A549 (cell line): Measurements from ENCODE around the gene PAM.

Experiments used
- CBX2 ChIP-seq: fragments of 200-600 bp; sonication (generic); IDR thresholded peaks from 2 replicates; pipeline ENCODE4 v1.6.1; 2016; ENCODE audit warnings: low read depth, mild to moderate bottlenecking, borderline replicate concordance
- EP300 ChIP-seq, 2 experiments: fragments of >200 bp; sonication (Bioruptor Twin); formaldehyde crosslinking; IDR thresholded peaks; 2 replicates in 1 of 2; 3 replicates in 1 of 2; pipeline ENCODE4 v1.6.1; 2016 to 2017
- KDM1A ChIP-seq: fragments of 200-600 bp; sonication (generic); IDR thresholded peaks from 2 replicates; pipeline ENCODE4 v1.6.1; 2016; ENCODE audit warnings: low read depth, mild to moderate bottlenecking
- NR3C1 ChIP-seq: fragments of >200 bp; sonication (Bioruptor Twin); formaldehyde crosslinking; IDR thresholded peaks from 3 replicates; pipeline ENCODE4 v1.6.1; 2017
- PHF8 ChIP-seq: fragments of 200-600 bp; sonication (generic); IDR thresholded peaks from 2 replicates; pipeline ENCODE4 v1.6.1; 2016; ENCODE audit warnings: low read depth, mild to moderate bottlenecking, antibody characterized with exemption, moderate library complexity, borderline replicate concordance
- RAD21 ChIP-seq, 2 experiments: fragments of >200 bp in 1 of 2; sonication (Bioruptor Twin) in 1 of 2; formaldehyde crosslinking in 1 of 2; IDR thresholded peaks in 1 of 2; conservative IDR thresholded peaks in 1 of 2; 2 replicates in 1 of 2; 3 replicates in 1 of 2; pipeline ENCODE4 v1.6.1; 2012 to 2018; ENCODE audit warnings: inconsistent platforms in 1 of 2
- RFX5 ChIP-seq: fragments of 450-650 bp; IDR thresholded peaks from 2 replicates; pipeline ENCODE4 v1.7.1; 2014; ENCODE audit warnings: antibody characterized with exemption, mild to moderate bottlenecking, moderate library complexity
- SREBF2 ChIP-seq: fragments of 450-650 bp; IDR thresholded peaks from 2 replicates; pipeline ENCODE4 v1.6.1; 2014; ENCODE audit warnings: mild to moderate bottlenecking, moderate library complexity
- USF2 ChIP-seq: fragments of 450-650 bp; IDR thresholded peaks from 2 replicates; pipeline ENCODE4 v1.6.1; 2014; ENCODE audit warnings: antibody characterized with exemption
- TF ChIP-seq, protein P1 (sequence below): fragments of >200 bp; sonication (Bioruptor Twin); formaldehyde crosslinking; IDR thresholded peaks from 3 replicates; pipeline ENCODE4 v1.5.1; 2016
- TF ChIP-seq, protein P2 (sequence below): fragments of 200-600 bp; sonication (generic); IDR thresholded peaks from 2 replicates; pipeline ENCODE4 v1.6.1; 2016; ENCODE audit warnings: antibody characterized with exemption, mild to moderate bottlenecking, moderate library complexity

- TF ChIP-seq SREBF2 (no peak), NR3C1 (no peak), CBX2 (no peak), EP300 (IDR thresholded peaks at IDR 0.05) (no peak), PHF8 (no peak), RAD21 (conservative IDR thresholded peaks at IDR 0.05 in 1 of 2, IDR thresholded peaks at IDR 0.05 in 1 of 2) (no peak), RFX5 (no peak), KDM1A (no peak), USF2 (no peak)
- TF ChIP-seq, protein P1, sequence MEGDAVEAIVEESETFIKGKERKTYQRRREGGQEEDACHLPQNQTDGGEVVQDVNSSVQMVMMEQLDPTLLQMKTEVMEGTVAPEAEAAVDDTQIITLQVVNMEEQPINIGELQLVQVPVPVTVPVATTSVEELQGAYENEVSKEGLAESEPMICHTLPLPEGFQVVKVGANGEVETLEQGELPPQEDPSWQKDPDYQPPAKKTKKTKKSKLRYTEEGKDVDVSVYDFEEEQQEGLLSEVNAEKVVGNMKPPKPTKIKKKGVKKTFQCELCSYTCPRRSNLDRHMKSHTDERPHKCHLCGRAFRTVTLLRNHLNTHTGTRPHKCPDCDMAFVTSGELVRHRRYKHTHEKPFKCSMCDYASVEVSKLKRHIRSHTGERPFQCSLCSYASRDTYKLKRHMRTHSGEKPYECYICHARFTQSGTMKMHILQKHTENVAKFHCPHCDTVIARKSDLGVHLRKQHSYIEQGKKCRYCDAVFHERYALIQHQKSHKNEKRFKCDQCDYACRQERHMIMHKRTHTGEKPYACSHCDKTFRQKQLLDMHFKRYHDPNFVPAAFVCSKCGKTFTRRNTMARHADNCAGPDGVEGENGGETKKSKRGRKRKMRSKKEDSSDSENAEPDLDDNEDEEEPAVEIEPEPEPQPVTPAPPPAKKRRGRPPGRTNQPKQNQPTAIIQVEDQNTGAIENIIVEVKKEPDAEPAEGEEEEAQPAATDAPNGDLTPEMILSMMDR = no peak
- TF ChIP-seq, protein P2, sequence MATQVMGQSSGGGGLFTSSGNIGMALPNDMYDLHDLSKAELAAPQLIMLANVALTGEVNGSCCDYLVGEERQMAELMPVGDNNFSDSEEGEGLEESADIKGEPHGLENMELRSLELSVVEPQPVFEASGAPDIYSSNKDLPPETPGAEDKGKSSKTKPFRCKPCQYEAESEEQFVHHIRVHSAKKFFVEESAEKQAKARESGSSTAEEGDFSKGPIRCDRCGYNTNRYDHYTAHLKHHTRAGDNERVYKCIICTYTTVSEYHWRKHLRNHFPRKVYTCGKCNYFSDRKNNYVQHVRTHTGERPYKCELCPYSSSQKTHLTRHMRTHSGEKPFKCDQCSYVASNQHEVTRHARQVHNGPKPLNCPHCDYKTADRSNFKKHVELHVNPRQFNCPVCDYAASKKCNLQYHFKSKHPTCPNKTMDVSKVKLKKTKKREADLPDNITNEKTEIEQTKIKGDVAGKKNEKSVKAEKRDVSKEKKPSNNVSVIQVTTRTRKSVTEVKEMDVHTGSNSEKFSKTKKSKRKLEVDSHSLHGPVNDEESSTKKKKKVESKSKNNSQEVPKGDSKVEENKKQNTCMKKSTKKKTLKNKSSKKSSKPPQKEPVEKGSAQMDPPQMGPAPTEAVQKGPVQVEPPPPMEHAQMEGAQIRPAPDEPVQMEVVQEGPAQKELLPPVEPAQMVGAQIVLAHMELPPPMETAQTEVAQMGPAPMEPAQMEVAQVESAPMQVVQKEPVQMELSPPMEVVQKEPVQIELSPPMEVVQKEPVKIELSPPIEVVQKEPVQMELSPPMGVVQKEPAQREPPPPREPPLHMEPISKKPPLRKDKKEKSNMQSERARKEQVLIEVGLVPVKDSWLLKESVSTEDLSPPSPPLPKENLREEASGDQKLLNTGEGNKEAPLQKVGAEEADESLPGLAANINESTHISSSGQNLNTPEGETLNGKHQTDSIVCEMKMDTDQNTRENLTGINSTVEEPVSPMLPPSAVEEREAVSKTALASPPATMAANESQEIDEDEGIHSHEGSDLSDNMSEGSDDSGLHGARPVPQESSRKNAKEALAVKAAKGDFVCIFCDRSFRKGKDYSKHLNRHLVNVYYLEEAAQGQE = no peak
These were observed 58.6 kb downstream of the PAM start for GRCh38 chr5:102813740-102814139.
